ENCODE data around the gene PITPNM1. TPM values are rescaled to one million over a fixed set of nuclear protein-coding genes. Genes with fewer than 3 reads are reported as not detected.
A peak's percentile ranks its signal among the peaks of the same experiment; 100 is the strongest.

The PITPNM1 gene
- polyA plus RNA-seq, 1 donor from 2014 or later, result 25.8 TPM

- no peaks in the 10 kb centered on the region for H3K9me2 ChIP-seq (ENCODE audit: insufficient read depth, low read length)
- H3K4me2 ChIP-seq (ENCODE audit: low read length), result peak overlapping the region; percentile 88
- H3K9me3 ChIP-seq (ENCODE audit: low read length), result no peaks in the 10 kb centered on the region
- no peaks in the 10 kb centered on the region for H4K20me1 ChIP-seq (ENCODE audit: insufficient read depth)
- H3K36me3 ChIP-seq (ENCODE audit: insufficient read depth, low read length), result no peaks in the 10 kb centered on the region
- peak overlapping the region; percentile 89 for H3K4me3 ChIP-seq (ENCODE audit: low read length)
- no peak overlapping the region for H3K9ac ChIP-seq (ENCODE audit: low read length)
- peaks cover 15% of the 10 kb centered on the region for H3K79me2 ChIP-seq (replicated peaks; ENCODE audit: insufficient read depth, low read length)
- no peaks in the 10 kb centered on the region for H3K27me3 ChIP-seq (ENCODE audit: insufficient read depth, low read depth, low read length)
- no peak for TF ChIP-seq REST (IDR thresholded peaks at IDR 0.05; ENCODE audit: borderline replicate concordance)
- H2AFZ ChIP-seq (ENCODE audit: low read depth, low read length), result no peak overlapping the region
- no peak overlapping the region for H3K27ac ChIP-seq (ENCODE audit: low read length)
- H3F3A ChIP-seq (ENCODE audit: insufficient read depth, low read length, poor library complexity, severe bottlenecking), result no peaks in the 10 kb centered on the region
Observed at GRCh38 chr11:67502328-67502979, 2.7 kb downstream of the PITPNM1 start.

DNA sequence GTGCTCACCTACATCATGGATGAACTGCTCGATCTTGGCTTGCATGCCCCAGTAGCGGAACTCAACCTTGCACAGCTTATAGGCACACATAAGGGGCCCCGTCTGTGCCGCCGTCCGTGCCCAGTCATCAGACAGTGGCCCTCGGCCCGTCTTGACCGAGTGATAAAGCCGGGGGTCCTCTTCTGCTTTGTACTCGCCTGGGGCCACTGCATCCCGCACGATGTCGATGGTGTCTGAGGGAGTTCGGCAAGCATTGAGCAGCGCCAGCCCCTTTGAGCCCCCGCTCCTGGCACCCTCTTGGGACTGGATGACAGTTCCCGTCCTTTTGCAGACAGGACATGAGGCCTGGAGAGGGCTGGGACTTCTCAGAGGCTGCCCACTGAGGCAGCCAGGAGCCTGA, 3.3 kb downstream of the PITPNM1 start:
- no peaks in the 10 kb centered on the region for H3K9me3 ChIP-seq (ENCODE audit: low read length)
- no peak overlapping the region for H2AFZ ChIP-seq (ENCODE audit: low read depth, low read length)
- no peak overlapping the region for H3K9ac ChIP-seq (ENCODE audit: low read length)
- no peak overlapping the region for H3K4me2 ChIP-seq (ENCODE audit: low read length)
- H3K9me2 ChIP-seq (ENCODE audit: insufficient read depth, low read length), result no peaks in the 10 kb centered on the region
- no peak overlapping the region for H3K27ac ChIP-seq (ENCODE audit: low read length)
- no peaks in the 10 kb centered on the region for H4K20me1 ChIP-seq (ENCODE audit: insufficient read depth)
- H3F3A ChIP-seq (ENCODE audit: insufficient read depth, low read length, poor library complexity, severe bottlenecking), result no peaks in the 10 kb centered on the region
- H3K4me3 ChIP-seq (ENCODE audit: low read length), result no peak overlapping the region
- TF ChIP-seq TAF1 (IDR thresholded peaks at IDR 0.05; ENCODE audit: low read depth) (no peak), POLR2AphosphoS5 (IDR thresholded peaks at IDR 0.05) (no peak), REST (IDR thresholded peaks at IDR 0.05; ENCODE audit: borderline replicate concordance) (no peak), SMC3 (conservative IDR thresholded peaks at IDR 0.05; ENCODE audit: poor library complexity) (no peak), CTCF (IDR thresholded peaks at IDR 0.05; ENCODE audit: poor library complexity, severe bottlenecking) (no peak), MXI1 (conservative IDR thresholded peaks at IDR 0.05; ENCODE audit: poor library complexity, severe bottlenecking) (no peak), EP300 (conservative IDR thresholded peaks at IDR 0.05; ENCODE audit: poor library complexity, severe bottlenecking) (no peak), EZH2 (IDR thresholded peaks at IDR 0.05; ENCODE audit: borderline replicate concordance, insufficient read depth, low read length, poor library complexity, severe bottlenecking) (no peak), RAD21 (conservative IDR thresholded peaks at IDR 0.05) (no peak)
- no peaks in the 10 kb centered on the region for H3K36me3 ChIP-seq (ENCODE audit: insufficient read depth, low read length)
- H3K27me3 ChIP-seq (ENCODE audit: insufficient read depth, low read depth, low read length), result no peaks in the 10 kb centered on the region
- H3K79me2 ChIP-seq (replicated peaks; ENCODE audit: insufficient read depth, low read length), result peaks cover 15% of the 10 kb centered on the region
